Activated naive CD4-positive, alpha-beta T cell treated with anti-CD3 and anti-CD28 coated beads, Interleukin-2, amount 50 U/mL, for 16 hours (primary cell): ENCODE data around the gene AQP2.

Experiments
- DNase-seq: peaks from one replicate; pipeline ENCODE4 v3.0.0-alpha.2; 2020

AQP2 gene

GRCh38 chr12:49956663-49957569 is 6.4 kb downstream of the AQP2 start:
- no peak for DNase-seq

DNA sequence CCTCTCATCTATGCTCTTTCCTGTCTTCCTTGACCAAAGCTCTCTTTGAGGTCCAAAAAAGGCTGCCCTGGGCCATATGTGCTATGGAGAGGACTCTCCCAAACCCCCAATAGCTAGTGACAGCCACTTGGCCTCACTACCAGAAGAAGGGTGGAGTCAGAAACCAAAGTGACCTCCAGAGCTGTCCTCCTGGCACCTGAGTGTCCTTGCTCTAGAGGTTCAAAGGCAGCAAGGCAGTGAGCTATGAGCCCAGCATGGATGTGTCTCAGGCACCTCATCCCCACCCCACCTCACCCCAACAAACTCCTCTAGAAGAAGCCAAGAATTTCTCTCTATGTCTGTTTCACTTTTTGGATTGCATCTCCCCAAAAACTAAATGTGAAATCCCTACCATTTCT is 7.0 kb downstream of the AQP2 start:
- DNase-seq = no peak

DNA sequence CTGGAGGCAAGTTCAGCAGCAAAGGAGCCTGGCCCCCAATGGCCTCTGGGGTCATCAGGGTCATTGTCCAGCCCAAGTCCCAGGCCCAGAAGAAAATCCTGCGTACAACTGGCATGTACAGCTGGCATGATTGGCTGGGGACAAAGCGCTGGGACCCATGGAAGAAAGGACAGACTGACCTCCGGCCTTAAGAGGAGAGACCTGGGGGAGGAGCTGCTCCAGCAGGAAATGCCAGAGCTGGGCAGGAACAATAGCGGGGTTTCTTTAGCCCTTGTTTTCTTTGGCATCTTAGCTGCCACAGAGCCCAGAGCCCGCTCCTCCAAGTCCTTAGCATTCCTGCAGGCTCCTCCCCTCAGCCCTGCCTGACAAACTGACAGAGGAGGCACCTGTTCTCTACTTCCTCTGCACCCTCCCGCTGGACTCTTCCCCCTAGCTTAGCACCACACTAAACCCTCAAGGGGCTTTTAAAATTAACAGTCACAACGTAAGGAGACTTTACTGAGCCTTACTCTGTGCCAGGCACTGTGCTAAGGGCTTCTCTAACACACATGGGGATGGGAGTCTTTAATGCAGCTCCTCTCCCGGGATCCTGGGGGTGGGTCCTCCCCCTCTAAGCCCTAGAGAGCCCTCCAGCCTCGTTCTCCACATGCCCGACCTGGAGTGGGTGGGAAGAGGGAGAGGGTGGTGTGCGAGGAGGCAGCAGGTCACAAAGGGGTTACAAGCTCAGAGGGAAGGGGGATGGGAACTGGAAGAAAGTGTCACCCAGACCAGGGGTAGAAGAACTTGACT is 9.3 kb downstream of the AQP2 start:
- no peak for DNase-seq

DNA sequence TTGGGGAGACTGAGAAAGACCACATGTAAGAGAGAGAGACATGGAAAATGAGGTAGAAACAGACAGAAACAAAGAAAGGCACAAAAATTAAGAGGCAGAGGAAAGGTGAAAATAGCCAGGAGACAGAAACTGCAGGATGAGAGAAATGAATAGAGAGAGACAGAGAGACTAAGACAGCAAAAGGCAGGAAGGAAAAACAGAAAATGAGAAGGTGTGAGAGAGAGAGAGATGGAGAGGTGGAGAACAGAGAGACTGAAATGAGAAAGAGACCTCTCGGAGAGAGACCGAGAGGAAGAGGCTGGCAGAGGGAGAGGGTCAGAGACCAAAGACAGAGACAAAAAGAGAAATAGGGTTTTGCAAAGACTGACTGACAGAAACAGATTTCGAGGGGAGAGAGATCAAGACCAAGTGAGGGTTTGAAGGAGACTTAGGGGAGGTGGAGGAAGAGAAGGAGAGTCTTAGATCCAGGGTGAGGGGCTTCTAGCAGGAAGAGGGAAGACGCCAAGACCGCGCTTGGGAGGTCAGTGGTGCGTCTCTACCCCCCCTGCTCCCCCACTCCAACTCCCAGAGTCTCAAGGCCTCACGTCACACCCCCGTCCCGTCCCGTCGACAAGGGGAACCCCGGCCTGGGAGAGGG is 10.1 kb downstream of the AQP2 start:
- no peak for DNase-seq

DNA sequence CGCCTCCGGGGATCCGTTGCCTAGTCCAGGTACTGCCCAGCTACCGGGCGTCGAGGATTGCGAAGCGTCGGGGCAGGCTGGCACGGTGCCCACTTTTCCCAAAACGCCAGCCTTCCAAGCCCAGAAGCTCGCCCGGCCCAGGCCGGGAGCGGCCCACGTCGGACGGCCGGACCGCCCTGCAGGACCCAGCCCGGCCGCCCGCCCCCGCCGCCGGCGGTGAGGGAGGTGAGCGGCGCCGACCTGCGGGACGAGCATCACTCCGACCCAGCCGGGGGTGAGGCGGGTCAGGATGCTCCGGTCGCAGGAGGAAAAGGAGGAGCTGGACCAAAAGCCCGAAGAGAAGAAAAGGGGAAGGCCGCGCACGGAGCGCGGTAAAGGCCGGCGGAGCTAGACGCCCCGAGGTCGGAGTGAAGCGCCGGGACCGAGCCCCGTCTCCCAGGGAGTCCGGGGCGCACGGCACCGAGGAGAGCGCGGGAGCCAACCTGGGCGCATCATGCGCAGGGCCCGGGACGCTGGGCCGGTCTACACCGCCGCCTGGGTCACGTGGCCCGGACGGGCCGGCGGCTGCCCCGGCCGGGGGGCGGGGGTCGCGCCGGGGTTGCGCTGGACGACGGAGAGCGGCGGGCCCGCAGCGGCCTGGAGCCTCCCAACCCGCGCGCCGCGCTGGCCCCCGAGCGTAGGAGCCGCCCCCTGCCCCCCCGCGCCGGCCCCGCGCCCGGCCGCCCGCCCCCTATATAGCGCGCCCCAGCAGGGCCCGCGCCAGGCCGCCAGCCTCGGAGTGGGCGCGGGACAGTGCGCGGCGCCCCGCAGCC is 10.8 kb downstream of the AQP2 start, which contains the start of gene AQP5:
TSS of gene AQP5 (plus strand) at position 762 of the 812 bp plus-strand sequence. CDS start 146 bp downstream, outside the sequence.
- DNase-seq = no peak

DNA sequence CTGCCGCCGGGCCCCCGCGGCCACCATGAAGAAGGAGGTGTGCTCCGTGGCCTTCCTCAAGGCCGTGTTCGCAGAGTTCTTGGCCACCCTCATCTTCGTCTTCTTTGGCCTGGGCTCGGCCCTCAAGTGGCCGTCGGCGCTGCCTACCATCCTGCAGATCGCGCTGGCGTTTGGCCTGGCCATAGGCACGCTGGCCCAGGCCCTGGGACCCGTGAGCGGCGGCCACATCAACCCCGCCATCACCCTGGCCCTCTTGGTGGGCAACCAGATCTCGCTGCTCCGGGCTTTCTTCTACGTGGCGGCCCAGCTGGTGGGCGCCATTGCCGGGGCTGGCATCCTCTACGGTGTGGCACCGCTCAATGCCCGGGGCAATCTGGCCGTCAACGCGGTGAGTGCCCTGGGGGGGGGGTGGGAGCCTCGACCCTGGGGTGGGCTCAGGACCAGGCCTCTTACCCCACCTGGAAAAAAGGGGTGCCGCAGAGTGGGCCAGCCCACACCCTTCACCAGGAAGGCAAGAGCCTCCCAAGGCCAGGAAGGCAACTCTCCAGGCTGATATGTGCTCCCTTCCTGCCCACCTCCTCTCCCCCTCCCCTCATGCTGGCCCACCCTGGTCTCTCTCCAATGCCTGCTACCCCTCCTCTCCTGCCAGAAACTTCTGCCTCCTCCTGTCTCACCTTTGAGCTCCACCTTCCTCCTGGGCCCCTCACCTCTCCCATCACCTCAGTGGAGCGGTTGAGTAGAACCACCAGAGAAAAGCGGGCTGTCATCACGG is 11.6 kb downstream of the AQP2 start:
- no peak for DNase-seq

GRCh38 chr12:49962861-49963765 is 12.6 kb downstream of the AQP2 start:
- no peak for DNase-seq

- DNase-seq = no peak
These were observed 13.7 kb downstream of the AQP2 start for GRCh38 chr12:49963976-49964815.

DNA sequence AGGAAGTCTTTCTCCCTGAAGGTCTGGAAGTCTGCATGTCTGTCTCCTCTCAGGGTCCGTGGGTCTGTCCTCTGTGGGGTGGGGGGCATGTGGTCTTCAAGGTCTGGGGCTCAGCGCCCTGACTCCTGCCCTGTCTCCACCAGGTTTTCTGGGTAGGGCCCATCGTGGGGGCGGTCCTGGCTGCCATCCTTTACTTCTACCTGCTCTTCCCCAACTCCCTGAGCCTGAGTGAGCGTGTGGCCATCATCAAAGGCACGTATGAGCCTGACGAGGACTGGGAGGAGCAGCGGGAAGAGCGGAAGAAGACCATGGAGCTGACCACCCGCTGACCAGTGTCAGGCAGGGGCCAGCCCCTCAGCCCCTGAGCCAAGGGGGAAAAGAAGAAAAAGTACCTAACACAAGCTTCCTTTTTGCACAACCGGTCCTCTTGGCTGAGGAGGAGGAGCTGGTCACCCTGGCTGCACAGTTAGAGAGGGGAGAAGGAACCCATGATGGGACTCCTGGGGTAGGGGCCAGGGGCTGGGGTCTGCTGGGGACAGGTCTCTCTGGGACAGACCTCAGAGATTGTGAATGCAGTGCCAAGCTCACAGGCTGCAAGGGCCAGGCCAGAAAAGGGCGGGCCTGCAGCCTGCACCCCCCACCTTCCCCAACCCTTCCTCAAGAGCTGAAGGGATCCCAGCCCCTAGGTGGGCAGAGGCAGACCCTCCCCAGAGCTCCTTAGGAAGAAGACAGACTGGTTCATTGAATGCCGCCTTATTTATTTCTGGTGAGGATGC is 14.5 kb downstream of the AQP2 start:
- no peak for DNase-seq

DNA sequence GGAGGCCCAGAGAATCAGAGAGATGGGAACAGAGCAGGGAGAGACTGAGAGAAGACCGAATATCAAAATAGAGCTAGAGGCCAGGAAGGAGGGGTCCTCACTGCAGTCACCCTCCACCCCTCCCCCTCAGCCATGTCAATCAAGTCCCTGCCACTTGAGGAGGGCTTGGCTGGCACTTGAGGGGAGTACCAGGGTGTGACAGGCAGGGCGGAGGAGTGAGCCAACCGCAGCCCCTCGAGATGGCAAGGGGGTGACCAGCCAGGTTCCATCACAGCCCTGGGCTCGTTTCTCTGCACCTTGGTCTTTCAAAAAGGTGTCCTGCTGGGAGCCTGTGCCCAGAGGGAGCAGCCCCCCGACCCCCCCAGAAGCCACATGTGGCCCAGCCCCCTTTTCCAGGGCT is 15.3 kb downstream of the AQP2 start:
- DNase-seq = no peak

GRCh38 chr12:49966511-49967041 is 16.0 kb downstream of the AQP2 start:
- DNase-seq = no peak

DNA sequence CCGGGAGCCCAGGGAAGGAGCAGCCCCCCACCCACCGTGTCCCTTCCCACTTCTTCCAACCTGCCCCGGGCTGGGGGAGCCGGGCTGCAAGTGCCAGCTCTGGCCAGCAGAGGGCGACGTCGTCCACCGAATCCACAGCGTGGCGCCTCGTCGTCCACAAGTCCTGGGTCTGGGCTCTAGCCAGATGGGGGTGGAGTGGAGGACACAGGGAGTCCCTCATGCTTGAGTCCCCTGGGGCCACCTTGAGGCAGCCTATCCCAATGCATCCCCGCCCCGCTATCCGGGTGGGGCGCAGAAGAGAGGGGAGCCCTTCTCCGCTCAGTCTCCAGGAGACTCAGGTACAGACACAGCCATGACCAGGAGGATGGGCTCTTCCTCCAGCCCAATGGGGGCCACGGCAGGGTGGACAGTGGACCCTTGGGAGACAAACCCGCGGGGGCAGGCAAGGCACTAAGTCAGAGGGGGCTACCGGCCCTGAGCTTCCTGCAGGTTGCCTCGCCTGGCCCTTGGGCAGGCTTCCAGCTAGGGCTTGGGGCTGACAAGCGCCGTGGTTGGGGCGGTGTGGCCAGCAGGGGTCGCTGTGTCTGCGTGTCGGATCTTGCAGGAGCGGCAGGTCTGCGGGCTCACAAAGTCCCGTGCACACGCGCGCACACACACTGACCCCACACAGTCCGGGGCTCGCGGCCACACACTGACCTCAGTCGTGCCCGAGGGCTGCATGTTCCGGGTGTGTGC is 16.7 kb downstream of the AQP2 start:
- DNase-seq = peak; percentile 93

- no peak for DNase-seq
These were observed 17.3 kb downstream of the AQP2 start for GRCh38 chr12:49967777-49968250.

DNA sequence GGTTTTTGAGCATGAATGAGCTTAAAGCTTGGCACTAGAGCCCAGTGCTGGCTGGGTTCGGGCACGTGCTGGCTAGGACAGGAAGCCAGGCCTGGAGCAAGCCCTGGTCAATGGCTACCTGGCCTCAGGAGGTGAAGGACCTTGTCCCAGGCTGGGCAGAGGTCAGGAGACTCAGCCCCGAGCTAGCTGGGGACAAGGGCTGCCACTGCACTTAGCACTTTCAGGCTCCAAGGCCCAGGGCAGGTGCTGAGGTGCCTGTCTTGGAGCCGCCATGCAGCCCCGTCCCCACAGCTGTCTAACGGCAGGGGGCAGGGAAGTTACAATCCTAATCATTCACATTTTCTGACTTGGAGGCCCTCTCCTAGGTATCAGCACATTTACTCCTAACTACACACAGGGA is 17.9 kb downstream of the AQP2 start:
- no peak for DNase-seq

DNA sequence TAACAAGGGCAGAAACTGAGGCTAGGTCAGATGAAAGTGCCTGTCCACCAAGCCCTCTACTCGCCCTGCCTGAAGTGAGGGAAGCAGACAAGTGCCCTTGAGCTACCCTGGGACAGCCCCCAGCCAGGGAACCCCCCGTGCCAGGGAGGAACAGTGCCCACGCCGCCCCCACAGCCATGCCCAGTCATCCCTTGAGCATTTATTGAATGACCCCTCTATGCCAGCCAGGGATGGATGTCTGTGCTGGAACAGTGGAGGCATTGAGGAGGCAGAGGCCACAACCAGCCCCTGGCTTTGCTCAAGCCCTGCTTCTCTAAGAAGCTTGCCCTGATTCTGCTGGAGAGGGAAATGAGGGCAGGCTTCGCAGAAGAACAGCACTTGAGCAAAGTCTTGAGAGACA is 18.5 kb downstream of the AQP2 start:
- no peak for DNase-seq

DNA sequence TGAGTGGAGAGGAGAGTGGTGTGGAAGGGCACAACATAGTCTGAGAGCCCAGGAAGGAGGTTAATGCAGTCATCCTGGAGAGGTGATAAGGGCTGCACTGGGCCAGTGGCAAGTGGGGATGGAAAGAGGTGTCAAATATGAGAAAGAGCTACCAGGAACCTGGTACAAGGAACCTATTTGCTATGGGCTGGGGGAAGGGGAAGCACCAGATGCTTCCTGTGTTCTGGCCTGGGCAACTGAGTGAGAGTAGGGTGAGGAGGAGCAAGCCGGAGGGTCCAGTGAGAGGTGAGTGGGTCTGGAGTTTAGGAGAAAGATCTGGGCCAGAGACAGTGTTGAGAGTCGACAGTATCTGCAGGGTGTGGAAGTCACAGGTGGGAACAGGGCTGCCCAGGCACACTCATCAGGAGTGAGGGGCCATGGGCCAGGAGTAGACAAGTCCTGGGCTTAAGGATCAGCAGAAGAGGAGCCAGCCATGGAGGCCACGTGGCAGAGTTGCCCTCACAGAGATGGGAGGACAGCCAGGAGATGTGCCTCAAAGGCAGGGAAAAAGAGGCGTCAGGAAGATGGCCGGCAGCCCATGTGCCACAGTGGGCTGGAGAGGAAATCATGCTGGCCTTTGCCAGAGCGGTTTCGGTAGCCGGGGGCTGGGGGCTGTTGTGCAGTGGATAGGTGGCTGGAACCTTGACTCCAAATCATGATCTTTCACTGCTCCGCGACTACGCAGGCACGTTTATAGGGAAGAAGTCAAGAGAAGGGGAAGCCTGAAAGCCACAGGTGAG is 19.3 kb downstream of the AQP2 start:
- no peak for DNase-seq

DNA sequence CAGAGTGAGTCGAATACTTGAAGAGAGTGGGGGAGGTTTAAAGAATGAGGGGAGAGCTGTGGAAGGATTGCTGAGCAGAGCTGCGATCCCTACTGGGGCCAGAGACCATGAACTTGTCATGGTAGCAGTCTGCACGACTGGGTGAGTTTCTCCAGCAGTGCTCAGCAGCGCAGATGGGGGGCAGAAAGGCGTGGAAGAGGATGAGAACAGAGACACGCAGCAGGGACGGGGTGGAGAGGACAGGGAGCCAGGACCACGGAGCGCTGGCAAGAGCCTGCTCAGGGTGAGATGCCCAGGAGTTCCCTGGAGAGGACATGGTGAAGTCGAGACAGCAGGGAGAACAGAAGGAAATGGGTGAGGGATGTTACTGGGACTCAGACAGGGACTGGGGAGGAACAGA is 20.1 kb downstream of the AQP2 start:
- no peak for DNase-seq
